Activated CD8-positive, alpha-beta memory T cell treated with anti-CD3 and anti-CD28 coated beads for 1 hour (primary cell): ENCODE measurements around the gene CSDE1.
"Not testable (repeated sequence)": the region's sequence is repeated elsewhere in the genome, so short reads cannot be mapped to it uniquely, and the experiment has no call there.

Experiments
- DNase-seq, 2 donors: peaks; one replicate each; pipeline ENCODE4 v3.0.0-alpha.2; 2020; ENCODE audit warnings: low read depth in 1 of 2; ENCODE audit errors: extremely low read depth in 1 of 2

The CSDE1 gene

GRCh38 chr1:114757455-114758255, at the start of gene CSDE1:
Gene CSDE1, minus strand, starts transcription at chr1:114757984. Its CDS starts 18,094 bp downstream, at chr1:114739890.
- peak; percentile 93 to 95 for DNase-seq

- DNase-seq, result not testable (repeated sequence)
Measured at GRCh38 chr1:114804449-114804848, 46.7 kb upstream of the CSDE1 start.

DNA sequence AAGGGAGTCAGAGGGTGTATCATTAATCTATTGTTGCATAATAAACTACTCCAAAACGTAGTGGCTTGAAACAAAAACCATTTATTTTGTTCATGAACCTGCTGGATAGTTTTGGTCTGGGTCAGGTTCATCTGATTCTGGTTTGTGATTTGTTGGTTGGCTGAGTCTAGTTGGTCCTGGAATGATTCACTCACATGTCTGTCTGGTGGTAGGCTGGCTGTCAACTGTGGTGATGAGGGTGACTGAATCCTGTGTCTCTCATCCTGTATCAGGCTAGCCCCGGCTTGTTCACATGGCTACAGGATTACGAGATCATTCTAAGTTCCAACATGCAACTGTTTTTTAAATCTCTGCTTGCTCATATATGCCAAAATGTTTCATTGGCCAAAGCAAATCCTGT, 45.2 kb upstream of the CSDE1 start:
- DNase-seq, result no peak

GRCh38 chr1:114794038-114794437, 36.3 kb upstream of the CSDE1 start:
- DNase-seq, result no peak

DNA sequence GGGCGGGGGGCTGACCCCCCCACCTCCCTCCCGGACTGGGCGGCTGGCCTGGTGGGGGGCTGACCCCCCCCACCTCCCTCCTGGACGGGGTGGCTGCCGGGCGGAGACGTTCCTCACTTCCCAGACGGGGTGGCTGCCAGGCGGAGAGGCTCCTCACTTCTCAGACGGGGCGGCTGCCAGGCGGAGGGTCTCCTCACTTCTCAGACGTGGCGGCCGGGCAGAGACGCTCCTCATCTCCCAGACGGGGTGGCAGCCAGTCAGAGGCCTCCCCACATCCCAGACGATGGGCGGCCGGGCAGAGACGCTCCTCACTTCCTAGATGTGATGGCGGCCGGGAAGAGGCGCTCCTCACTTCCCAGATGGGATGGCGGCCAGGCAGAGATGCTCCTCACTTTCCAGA, 32.8 kb upstream of the CSDE1 start:
- not testable (repeated sequence) for DNase-seq

- not testable (repeated sequence) for DNase-seq
Measured at GRCh38 chr1:114786440-114786839, 28.7 kb upstream of the CSDE1 start.

DNA sequence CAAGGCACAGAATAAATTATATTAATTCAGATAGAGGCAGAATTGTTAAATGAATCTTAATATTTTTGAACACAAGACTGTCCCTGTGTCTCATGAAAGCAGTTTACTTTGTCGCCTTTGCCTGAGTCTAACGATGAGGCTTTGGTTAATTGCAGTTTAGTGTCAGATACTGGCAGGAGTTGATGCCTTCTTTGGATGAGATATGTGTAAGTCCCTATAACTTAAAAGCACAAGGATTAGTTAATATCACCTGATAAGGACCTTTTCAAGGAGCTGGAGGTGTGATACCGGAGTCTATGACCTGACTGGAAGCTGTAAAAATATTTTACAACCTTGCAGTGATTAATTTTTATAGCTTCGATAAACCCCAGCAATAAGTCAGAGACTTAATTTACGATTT, 24.7 kb upstream of the CSDE1 start:
- no peak for DNase-seq

DNA sequence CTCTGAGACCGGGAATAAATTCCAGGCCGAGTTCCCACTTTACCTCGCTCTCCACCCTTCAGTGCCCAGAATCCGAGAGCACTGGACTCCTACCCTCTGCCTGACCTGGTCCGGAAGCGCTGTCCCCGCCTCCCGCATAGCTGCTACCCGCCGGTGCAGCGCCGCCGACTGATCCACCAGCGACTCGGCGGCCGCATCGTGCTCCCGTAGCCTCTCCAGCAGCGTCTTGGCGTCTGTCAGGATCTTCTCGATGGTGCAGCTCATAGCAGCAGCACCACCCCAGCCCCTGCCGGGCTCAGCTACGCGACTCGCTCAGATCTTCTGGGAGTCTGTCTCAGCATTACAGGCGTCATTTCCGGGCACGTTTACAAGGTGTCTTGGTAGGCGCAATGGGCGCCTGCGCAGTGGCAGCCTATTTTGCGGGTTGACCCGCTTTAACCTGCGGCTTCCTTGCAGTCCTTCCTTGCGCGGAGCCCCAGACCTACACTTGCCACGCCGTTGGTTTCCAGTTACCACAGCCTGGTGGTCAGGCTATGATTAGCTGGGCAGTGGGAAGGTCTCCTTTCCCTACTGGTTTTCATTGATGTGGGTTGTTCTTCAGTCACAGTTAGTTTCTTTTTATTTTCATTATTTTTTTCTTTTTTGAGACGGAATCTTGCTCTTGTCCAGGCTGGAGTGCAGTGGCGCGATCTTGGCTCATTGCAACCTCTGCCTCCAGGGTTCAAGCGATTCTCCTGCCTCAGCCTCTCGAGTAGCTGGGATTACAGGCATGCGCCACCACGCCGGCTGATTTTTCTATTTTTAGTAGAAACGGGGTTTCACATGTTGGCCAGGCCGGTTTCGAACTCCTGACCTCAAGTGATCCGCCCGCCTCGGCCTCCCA, 22.8 kb upstream of the CSDE1 start, which contains the start of gene SIKE1:
Gene SIKE1 (minus strand): TSS at position 342 of the 883 bp plus-strand sequence. CDS start 78 bp downstream, at position 264.
- peak; percentile 87 to 88 for DNase-seq

DNA sequence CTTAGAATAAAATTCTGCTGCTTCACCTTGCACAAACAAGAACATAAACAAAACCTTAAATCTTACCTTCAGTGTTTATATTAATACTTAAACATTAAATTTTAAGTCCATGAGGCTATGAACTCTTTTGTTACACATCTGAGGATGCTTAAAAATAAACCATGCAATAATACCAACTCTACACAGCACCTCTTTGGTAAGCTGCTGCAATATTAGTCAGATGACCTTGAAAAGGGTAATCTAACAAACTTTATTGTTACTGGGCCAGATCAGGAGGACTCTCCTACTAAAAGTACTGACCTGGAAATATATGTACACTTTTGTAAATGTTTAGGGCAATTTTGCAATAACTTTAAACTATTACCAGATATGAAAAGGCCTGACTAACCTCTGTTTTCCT, 21.9 kb upstream of the CSDE1 start:
- no peak for DNase-seq

DNA sequence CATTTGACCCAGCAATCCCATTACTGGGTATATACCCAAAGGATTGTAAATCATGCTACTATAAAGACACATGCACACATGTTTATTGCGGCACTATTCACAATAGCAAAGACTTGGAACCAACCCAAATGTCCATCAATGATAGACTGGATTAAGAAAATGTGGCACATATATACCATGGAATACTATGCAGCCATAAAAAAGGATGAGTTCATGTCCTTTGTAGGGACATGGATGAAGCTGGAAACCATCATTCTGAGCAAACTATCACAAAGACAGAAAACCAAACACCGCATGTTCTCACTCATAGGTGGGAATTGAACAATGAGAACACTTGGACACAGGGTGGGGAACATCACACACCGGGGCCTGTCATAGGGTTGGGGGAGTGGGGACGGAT, 18.9 kb upstream of the CSDE1 start:
- DNase-seq, result not testable (repeated sequence)

DNA sequence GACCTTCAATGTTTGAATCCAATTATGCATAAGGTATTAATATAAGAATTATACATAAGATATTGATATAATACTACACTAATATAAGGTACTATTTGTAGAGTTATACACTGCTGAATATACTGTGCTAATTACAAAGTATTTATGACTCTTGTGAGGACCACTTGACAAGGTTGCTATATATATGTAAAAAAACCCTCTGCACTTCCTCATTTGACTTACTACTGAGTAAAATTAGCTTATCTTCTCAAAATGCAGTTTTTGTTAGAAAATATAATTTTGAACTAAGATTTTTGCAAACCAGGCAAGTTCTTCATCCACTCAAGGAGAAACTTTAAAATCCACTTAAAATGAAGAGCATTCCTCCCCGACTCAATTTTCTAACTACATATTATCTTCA, 14.2 kb upstream of the CSDE1 start:
- no peak for DNase-seq

GRCh38 chr1:114770989-114771388, 13.2 kb upstream of the CSDE1 start:
- no peak for DNase-seq

DNA sequence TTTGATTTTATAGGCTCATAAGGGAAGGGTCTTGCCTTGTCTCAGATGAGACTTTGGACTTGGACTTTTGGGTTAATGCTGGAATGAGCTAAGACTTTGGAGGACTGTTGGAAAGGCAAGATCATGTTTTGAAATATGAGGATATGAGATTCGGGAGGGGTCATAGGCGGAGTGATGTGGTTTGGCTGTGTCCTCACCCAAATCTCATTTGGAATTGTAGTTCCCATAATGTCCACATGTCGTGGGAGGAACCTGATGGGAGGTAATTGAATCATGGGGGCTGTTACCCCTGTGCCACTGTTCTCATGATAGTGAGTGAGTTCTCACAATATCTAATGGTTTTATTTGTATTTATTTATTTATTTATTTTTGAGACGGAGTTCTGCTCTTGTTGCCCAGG, 6.9 kb upstream of the CSDE1 start:
- no peak for DNase-seq

DNA sequence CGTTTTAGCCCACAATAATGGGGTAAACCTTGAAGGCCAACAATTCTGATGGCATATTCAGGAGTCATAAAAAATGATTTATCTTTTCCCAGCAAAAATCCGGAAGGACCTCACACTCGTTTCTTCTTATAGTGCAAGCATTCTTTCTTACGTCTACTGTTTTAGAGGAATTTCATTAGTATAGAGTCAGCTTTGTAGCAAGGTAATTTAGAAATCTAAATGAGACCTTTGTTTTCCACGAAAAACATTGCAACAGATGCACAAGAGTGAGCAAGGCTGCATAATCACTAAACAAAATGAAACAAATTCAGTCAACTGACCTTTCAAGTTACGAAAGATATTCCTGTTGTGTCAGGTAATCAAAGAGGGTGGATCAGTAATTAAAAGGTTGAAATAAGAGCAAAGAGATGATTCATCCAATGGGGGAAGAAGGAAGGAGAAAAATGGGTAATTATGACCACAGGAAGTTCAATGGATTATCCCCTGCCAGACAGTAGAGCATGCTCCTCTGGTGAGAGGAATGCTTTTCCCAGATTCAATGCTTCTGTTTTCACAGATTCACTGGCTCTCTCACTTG, 560 bp upstream of the CSDE1 start:
- no peak for DNase-seq

DNA sequence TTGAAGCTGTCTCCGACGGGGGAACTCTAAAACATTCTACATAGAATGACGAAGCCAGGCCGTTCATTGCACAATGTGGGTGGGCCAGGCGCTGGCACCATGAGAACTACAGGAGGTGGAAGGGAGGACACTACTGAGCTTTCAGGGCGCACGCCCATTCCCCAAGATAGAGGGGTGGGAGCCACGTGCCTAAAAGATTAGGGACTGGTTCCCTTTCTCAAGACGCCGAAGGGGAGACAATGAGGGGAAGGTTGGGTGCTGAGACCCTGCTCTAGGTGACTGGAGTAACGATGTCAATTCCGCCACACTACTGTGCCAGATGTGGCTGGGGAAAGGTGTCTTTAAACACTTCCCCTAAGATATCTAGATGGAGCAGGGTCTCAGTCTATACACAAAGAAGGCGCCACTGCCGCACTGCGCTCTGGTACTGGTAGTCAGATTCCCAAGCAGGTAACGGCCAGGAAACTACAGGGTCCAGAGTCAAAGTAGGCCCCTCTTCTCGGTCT, 782 bp downstream of the CSDE1 start:
- DNase-seq, result no peak

DNA sequence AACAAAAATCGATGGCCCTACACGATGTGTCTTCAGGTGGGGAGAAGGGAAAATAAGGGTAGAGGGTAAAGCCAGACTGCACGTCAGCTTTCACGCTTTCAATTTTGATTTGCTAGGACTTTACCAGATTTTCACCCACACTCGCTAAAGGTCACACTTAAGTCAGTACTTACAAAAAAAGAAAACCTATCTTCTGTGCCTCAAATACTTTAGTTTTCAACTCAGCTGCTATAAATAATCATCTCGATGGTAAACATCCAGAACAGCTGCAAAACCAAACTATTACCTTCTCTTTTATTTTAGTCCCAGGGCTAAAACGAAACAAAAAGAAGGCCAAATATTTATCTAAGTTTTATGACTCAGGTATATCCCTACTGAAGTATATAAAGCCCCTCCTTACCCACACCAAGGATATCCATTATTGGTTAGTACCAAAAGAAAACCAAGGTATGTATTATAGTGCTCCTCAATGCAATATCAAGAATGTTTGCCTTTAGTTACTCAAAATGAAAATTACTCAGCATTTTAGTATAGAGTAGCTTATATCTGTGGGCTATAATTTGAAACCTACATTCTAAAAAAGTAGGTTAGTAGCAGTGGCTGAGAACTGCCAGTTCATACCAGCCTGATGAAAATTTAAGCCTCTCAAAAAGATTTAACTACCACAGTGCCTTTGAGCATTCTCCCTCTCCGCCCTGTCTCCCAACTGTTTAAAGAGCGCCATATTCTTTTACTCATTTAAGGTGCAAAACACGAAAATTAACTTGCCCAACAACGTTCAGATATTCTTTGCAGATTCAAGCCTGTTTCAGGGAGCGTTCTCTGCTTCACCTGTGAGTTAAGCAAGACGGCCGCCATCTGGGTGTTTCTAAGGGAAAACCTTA, 1.5 kb downstream of the CSDE1 start:
- no peak for DNase-seq

DNA sequence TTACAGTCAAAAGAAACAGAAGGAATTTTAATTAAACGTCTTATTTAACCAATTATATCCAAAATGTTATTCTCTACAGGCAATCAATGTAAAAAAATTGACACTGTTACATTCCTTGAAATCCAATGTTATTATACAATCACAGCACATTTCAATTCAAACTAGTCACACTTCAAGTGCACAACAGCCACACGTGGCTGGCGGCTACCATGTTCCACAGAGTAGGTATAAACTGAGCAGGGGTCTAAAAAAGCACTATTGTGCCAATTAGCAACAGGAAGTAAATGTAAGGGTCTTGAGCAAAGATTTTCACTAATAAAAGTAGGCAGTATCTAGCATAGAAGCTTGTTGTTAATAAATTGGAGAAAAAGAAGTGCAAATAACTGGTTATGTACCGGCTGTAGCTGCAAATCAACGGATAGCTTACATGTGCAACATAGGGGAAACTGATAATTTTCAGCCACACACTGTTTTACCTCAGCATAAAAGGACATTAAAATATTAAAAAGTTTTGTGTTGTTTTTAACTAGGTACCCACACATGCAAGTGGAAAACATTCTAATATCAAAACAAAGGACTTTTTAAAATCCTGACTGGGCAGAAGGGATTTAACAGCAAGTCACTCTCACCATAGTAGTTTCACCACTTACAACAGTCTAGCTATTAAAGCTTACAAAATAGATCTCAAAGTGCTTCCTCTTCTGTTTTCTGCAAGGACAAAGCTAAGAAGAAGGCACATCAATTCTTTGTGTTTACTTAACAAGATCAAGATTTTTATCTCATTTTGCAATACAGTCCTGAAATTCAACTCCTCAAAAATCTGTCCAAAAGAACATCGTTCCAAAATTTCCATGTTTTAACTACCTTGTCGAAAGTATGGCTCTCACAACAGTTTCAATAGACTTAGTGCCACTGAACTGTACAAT, 2.5 kb downstream of the CSDE1 start:
- no peak for DNase-seq

GRCh38 chr1:114753702-114754101, 4.1 kb downstream of the CSDE1 start:
- DNase-seq, result not testable (repeated sequence)

DNA sequence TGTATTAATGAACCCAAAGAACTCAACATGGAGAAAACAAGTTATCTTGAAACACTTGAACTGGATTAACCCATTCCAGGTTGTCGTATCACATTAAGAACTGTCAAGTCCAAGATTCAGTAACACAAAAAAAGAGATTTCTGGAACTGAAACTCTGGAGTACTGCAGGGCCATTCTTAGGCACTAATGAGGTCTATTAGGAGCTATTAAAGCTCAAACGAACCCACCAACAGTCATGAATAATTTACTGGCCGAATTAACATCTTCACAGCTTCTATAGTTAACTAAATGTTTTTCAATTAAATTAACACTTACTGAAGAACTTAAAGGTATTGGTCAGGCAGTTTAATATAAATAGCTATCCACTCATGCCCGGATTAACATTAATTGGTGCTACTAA, 4.6 kb downstream of the CSDE1 start:
- DNase-seq, result no peak
